Measurements from ENCODE around the gene ATG10.

ATG10 gene

GRCh38 chr5:82295144-82295543 is 323.3 kb downstream of the ATG10 start:
- TF ChIP-seq, protein P1, sequence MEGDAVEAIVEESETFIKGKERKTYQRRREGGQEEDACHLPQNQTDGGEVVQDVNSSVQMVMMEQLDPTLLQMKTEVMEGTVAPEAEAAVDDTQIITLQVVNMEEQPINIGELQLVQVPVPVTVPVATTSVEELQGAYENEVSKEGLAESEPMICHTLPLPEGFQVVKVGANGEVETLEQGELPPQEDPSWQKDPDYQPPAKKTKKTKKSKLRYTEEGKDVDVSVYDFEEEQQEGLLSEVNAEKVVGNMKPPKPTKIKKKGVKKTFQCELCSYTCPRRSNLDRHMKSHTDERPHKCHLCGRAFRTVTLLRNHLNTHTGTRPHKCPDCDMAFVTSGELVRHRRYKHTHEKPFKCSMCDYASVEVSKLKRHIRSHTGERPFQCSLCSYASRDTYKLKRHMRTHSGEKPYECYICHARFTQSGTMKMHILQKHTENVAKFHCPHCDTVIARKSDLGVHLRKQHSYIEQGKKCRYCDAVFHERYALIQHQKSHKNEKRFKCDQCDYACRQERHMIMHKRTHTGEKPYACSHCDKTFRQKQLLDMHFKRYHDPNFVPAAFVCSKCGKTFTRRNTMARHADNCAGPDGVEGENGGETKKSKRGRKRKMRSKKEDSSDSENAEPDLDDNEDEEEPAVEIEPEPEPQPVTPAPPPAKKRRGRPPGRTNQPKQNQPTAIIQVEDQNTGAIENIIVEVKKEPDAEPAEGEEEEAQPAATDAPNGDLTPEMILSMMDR (IDR thresholded peaks at IDR 0.05; ENCODE audit: control insufficient read depth, extremely low read depth, insufficient read depth): no peak
- no peak for DNase-seq (ENCODE audit: low read depth)
- no peak overlapping the region for H3K4me3 ChIP-seq (ENCODE audit: low read depth, low read length)

- no peak overlapping the region for H3K4me3 ChIP-seq (ENCODE audit: low read depth, low read length)
- TF ChIP-seq, protein P1 (IDR thresholded peaks at IDR 0.05; ENCODE audit: control insufficient read depth, extremely low read depth, insufficient read depth): no peak
- no peak for DNase-seq (ENCODE audit: low read depth)
Measured at GRCh38 chr5:82295959-82296531, 324.2 kb downstream of the ATG10 start.

DNA sequence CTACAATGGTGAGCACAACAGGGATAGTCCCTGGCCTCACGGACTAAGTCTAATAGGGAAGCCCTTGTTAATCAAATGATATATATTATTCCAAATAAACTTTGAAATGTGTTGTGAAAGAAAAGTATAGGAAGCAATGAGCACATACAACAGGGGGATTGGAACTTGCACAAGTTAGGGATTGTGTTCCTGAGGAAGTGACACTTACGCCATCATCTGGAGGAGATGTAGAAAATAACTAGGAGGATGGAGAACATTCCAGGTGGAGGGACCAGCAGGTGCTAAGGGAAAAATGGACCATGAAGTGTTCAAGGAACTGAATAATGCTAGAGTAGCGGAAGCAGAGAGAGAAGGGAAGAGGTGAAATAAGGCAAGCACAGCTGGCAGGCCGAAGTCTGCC is 325.1 kb downstream of the ATG10 start:
- TF ChIP-seq, protein P1 (IDR thresholded peaks at IDR 0.05; ENCODE audit: control insufficient read depth, extremely low read depth, insufficient read depth): no peak
- no peak for DNase-seq (ENCODE audit: low read depth)
- H3K4me3 ChIP-seq (ENCODE audit: low read depth, low read length): no peak overlapping the region

GRCh38 chr5:82297711-82298110 is 325.9 kb downstream of the ATG10 start:
- H3K4me3 ChIP-seq (ENCODE audit: low read depth, low read length): no peak overlapping the region
- TF ChIP-seq, protein P1 (IDR thresholded peaks at IDR 0.05; ENCODE audit: control insufficient read depth, extremely low read depth, insufficient read depth): no peak
- no peak for DNase-seq (ENCODE audit: low read depth)

GRCh38 chr5:82298668-82299067 is 326.8 kb downstream of the ATG10 start:
- TF ChIP-seq, protein P1 (IDR thresholded peaks at IDR 0.05; ENCODE audit: control insufficient read depth, extremely low read depth, insufficient read depth): no peak
- no peak overlapping the region for H3K4me3 ChIP-seq (ENCODE audit: low read depth, low read length)
- DNase-seq (ENCODE audit: low read depth): no peak

GRCh38 chr5:82301190-82301589 is 329.4 kb downstream of the ATG10 start:
- TF ChIP-seq, protein P1 (IDR thresholded peaks at IDR 0.05; ENCODE audit: control insufficient read depth, extremely low read depth, insufficient read depth): no peak
- no peak overlapping the region for H3K4me3 ChIP-seq (ENCODE audit: low read depth, low read length)
- no peak for DNase-seq (ENCODE audit: low read depth)

Data from LNCaP clone FGC (cell line).